WTC11 (cell line): ENCODE measurements around the gene SHOC2.

ENCODE experiments used
- ATF1 ChIP-seq: sonication (generic); formaldehyde crosslinking; IDR thresholded peaks from 2 replicates; pipeline ENCODE4 v1.8.1; 2023; ENCODE audit warnings: mild to moderate bottlenecking, moderate library complexity, missing genetic modification reagents
- ERG ChIP-seq: fragments of 250-450 bp; sonication (Bioruptor Pico); IDR thresholded peaks from 2 replicates; pipeline ENCODE4 v1.8.0; 2021; ENCODE audit warnings: mild to moderate bottlenecking
- NR2C2 ChIP-seq: sonication (generic); formaldehyde crosslinking; IDR thresholded peaks from 2 replicates; pipeline ENCODE4 v1.8.0; 2022; ENCODE audit warnings: mild to moderate bottlenecking, missing genetic modification reagents
- STAT6 ChIP-seq: sonication (generic); formaldehyde crosslinking; conservative IDR thresholded peaks from 2 replicates; pipeline ENCODE4 v1.8.1; 2023; ENCODE audit warnings: mild to moderate bottlenecking, low read depth, missing genetic modification reagents, moderate library complexity
- USF2 ChIP-seq: sonication (generic); formaldehyde crosslinking; IDR thresholded peaks from 2 replicates; pipeline ENCODE4 v1.8.1; 2023; ENCODE audit warnings: mild to moderate bottlenecking, missing genetic modification reagents, moderate library complexity
- ZNF121 ChIP-seq: sonication (generic); formaldehyde crosslinking; IDR thresholded peaks from 2 replicates; pipeline ENCODE4 v1.8.0; 2023; ENCODE audit warnings: missing genetic modification reagents
- ZNF263 ChIP-seq: sonication (generic); formaldehyde crosslinking; IDR thresholded peaks from 2 replicates; pipeline ENCODE4 v1.8.1; 2022; ENCODE audit warnings: low read depth, mild to moderate bottlenecking, moderate library complexity, missing genetic modification reagents
- TF ChIP-seq, protein P1 (sequence below): fragments of 200-600 bp; IDR thresholded peaks from 2 replicates; pipeline ENCODE4 v1.8.0; 2022; ENCODE audit warnings: antibody characterized with exemption
- TF ChIP-seq, protein P2 (sequence below): sonication (generic); formaldehyde crosslinking; IDR thresholded peaks from 2 replicates; pipeline ENCODE4 v1.8.1; 2023; ENCODE audit warnings: mild to moderate bottlenecking, moderate library complexity, missing genetic modification reagents

- TF ChIP-seq, protein P1, sequence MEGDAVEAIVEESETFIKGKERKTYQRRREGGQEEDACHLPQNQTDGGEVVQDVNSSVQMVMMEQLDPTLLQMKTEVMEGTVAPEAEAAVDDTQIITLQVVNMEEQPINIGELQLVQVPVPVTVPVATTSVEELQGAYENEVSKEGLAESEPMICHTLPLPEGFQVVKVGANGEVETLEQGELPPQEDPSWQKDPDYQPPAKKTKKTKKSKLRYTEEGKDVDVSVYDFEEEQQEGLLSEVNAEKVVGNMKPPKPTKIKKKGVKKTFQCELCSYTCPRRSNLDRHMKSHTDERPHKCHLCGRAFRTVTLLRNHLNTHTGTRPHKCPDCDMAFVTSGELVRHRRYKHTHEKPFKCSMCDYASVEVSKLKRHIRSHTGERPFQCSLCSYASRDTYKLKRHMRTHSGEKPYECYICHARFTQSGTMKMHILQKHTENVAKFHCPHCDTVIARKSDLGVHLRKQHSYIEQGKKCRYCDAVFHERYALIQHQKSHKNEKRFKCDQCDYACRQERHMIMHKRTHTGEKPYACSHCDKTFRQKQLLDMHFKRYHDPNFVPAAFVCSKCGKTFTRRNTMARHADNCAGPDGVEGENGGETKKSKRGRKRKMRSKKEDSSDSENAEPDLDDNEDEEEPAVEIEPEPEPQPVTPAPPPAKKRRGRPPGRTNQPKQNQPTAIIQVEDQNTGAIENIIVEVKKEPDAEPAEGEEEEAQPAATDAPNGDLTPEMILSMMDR: no peak
- TF ChIP-seq ERG (CRISPR knock-in tag) (no peak), USF2 (CRISPR knock-in tag) (no peak), ZNF263 (CRISPR knock-in tag) (no peak), NR2C2 (CRISPR knock-in tag) (no peak), ZNF121 (no peak), STAT6 (CRISPR knock-in tag) (no peak), ATF1 (no peak)
- TF ChIP-seq, protein P2, sequence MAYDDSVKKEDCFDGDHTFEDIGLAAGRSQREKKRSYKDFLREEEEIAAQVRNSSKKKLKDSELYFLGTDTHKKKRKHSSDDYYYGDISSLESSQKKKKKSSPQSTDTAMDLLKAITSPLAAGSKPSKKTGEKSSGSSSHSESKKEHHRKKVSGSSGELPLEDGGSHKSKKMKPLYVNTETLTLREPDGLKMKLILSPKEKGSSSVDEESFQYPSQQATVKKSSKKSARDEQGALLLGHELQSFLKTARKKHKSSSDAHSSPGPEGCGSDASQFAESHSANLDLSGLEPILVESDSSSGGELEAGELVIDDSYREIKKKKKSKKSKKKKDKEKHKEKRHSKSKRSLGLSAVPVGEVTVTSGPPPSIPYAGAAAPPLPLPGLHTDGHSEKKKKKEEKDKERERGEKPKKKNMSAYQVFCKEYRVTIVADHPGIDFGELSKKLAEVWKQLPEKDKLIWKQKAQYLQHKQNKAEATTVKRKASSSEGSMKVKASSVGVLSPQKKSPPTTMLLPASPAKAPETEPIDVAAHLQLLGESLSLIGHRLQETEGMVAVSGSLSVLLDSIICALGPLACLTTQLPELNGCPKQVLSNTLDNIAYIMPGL (CRISPR knock-in tag): no peak
These were observed 48.5 kb upstream of the SHOC2 start for GRCh38 chr10:110870823-110871297.
